Breast epithelium (tissue), 3 donors: ENCODE data around the gene C16orf54.

Experiments used
- CTCF ChIP-seq, 3 donors: fragments of 450-650 bp; IDR thresholded peaks; one replicate each; pipeline ENCODE4 v1.5.1; 2016 to 2017; ENCODE audit warnings: antibody characterized with exemption in 3 of 3, mild to moderate bottlenecking in 3 of 3, moderate library complexity in 3 of 3
- POLR2A ChIP-seq: fragments of 450-650 bp; IDR thresholded peaks from one replicate; pipeline ENCODE4 v1.6.1; 2016; ENCODE audit warnings: antibody characterized with exemption, mild to moderate bottlenecking, moderate library complexity
- POLR2AphosphoS5 ChIP-seq, 3 donors: sonication (generic); formaldehyde crosslinking; IDR thresholded peaks; one replicate each; pipeline ENCODE4 v1.6.1; 2017; ENCODE audit warnings: antibody characterized with exemption in 3 of 3

GRCh38 chr16:29698042-29698441, 47.7 kb downstream of the C16orf54 start:
- TF ChIP-seq POLR2A, result no peak
- TF ChIP-seq CTCF (IDR thresholded peaks at IDR 0.05), result no peak
- TF ChIP-seq POLR2AphosphoS5 (IDR thresholded peaks at IDR 0.05), result no peak
